ENCODE measurements around the gene GPSM1.

The GPSM1 gene

DNA sequence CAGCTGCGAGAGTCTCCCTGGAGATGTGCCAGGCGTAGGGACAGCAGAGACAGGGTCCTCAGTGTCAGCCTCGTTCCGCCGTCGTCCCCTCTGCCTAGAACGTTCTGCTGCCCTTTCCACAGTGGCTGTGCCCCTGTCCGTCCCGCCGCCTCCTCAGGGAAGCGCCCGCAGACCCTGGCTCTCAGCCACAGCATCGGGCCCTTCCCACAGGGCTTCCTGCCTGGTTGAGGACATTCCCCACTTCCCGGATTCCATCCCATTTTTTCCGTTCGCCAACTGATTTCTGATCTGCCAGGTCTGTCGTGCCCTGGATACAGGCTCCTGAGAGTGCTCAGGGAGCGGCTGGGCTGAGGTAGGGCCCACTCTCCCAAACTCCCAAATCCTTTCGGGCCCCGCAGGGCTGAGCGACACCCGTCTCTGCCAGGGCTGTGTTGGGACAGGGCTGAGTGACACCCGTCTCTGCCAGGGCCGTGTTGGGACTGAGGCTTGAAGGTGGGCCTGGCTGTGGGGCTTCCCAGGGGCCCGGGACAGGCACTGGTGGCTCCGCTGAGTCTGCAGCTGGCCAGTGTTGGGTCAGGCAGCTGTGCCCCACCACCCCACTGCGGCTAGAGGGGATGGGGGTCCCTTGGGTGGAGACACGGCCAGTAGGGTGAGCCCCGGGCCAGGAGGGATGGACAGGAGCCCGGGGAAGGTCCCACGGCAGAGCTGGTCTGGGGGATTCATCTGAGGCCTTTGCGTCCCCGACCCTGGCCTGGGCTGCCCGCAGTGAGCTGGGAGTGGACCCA is 20.3 kb downstream of the GPSM1 start:
- no peak for DNase-seq

DNA sequence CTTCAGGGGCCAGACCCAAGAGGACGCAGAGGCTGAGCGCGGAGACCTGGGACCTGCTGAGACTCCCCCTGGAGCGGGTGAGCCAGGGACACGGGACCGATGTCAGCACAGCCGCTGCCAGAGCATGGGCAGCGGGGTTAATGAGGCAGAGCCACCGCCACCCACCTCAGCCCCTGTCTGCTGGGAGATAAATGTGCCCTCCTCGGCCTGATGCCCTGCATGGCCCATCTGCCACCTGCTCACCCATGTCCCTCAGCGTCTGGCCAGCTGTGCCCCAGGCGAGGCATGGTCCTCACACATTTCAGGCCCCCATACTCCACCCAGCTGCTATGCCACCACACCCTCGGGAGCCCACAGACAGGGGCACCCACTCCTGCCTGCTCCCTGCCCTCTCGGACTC is 21.4 kb downstream of the GPSM1 start:
- DNase-seq = no peak

DNA sequence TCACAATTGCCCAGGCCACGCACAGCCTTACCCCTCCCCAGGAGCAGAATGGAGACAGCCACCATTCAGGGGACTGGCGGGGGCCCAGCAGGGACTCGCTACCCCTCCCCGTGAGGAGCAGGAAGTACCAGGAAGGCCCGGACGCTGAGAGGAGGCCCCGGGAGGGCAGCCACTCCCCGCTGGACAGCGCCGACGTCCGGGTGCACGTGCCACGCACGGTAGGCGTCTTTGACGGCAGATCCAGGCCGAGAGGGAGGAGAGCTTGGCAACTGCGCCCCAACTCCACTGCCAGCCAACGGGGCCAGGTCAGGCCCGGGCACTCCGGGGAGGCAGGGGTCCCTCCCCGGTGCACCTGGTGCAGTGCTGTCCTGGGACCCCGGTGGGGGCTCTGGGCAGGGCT is 22.2 kb downstream of the GPSM1 start:
- DNase-seq = no peak

DNA sequence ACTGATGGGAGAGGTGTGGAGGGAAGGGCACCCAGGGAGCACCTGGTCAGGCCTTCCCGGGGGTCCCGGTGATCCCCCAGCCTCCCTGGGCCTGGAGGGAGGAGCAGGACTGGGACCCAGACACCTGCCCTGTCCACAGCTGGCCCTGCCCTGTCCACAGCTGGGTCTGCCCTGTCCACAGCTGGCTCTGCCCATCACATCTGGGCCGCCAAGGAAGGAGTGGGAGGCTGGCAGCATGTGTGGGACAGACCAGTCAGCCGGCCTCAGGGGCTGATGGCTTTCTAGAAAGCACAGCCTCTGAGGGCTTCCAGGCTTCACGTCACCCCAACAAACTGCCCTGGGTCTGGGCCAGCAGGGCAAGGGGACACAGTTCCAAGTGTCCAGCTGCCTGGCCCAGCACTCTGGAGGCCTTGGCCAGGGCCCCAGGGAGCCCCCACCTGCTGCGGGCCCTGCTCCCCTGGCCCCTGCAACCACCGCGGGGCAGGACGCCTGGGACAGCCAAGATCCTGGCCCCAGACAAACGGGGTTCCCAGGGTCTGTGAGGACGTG is 24.0 kb downstream of the GPSM1 start:
- DNase-seq = no peak

DNA sequence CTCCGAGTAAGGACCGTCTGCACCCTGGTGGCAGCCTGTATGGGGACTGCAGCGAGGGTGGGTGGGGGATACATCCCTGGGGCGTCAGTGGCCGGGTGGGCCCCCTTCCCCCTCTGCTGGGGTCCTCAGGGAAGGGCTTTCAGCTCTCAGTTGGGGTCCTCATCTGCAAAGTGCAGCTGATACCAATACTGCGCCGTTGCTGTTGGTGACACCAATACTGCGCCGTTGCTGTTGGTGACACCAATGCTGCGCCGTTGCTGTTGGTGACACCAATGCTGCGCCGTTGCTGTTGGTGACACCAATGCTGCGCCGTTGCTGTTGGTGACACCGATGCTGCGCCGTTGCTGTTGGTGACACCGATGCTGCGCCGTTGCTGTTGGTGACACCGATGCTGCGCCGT is 24.5 kb downstream of the GPSM1 start:
- DNase-seq = peak; percentile 22

DNA sequence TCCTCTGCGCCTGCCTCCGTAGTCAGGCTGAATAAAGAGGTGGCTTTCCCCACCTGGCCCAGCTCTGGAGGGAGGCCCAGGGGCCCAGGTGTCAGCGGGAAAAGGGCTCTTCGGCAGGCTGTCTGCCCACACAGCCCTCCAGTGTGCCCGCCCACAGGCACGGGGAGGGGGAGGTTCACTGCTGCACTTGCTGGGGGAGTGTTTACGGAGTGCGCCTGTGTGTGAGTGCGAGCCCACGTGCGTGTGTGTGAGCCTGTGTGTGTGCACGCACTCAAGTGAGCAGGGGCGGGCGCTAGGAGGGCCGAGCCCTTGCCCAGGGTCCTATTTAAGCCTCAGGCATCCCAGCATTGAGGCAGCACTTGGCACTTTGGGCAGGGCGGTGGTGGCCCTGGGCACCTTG is 25.3 kb downstream of the GPSM1 start:
- no peak for DNase-seq

DNA sequence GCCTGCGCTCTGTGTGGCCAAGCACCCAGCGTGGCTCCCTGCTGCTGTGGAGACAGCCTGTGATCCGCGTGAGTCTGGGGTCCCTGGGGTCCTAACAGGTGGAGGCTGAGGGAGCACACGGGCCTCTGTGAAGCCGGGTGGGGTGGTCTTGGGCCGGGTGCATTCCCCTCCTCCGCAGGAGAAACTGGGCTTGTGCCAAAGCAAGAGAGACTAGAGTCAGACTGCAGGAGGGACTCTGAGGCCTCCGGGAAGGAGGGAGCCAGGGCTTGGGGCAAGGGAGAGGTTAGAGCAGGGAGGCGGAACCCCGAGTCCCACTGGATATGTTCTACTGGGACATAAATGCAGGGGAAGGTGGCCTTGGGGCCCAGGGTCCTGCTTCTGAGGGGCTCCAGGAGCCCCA is 25.7 kb downstream of the GPSM1 start:
- DNase-seq = no peak

DNA sequence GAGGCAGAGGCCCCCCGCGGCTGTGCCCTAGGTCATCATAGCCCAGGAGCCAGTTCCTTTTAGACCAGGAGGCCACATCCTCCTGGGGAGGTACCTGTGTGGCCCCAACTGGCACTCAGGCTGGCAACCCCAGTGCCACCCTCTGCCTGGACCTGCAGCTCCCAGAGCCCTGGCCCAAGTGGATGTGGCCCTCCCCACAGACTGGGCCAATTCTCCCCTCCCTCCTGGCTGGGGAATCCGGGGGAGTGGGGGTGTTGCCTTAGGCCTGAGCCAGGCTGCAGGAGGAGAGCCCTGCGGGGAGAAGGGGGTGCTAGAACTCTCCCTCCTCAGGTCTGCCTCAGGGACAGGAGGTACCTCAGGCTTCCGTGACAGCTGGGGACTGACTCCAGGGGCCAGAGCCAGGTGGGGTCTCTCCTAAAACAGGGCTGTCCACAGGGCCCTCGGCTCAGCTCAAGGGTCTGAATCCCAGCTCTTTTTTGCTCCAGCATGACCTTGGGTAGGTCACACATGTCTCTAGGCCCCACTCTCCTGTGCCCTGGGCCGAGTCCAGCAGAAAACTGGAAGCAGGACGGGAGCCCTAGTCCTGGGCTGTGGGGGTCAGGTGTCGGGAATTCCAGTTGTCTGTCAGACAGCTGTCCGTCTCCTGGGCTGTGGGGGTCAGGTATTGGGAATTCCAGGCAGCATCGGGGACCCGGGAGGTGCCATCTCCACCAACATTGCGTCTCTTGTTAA is 26.6 kb downstream of the GPSM1 start:
- no peak for DNase-seq

DNA sequence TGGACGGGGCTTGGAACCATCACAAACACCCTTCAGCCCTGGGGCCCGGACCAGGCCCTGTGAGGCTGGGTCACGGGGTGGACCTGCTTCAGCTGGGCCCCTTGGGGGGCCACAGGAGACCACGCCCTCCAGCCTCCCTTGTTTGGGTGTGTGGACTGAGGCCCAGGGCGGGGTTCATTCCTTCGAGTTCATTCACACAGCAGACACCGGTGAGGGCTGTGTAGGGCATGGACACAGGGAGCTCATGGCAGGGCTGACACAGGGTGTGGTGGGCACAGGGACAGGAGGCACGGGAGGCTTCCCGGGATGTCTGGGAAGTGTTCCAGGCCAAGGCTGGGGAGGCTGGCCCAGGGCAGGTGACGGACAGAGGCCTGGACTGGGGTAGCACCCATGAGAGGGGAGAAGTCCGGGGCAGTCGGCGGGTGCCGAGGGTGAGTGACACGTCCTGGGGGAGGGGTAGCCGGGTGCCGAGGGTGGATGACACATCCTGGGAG is 27.3 kb downstream of the GPSM1 start:
- DNase-seq = no peak

DNA sequence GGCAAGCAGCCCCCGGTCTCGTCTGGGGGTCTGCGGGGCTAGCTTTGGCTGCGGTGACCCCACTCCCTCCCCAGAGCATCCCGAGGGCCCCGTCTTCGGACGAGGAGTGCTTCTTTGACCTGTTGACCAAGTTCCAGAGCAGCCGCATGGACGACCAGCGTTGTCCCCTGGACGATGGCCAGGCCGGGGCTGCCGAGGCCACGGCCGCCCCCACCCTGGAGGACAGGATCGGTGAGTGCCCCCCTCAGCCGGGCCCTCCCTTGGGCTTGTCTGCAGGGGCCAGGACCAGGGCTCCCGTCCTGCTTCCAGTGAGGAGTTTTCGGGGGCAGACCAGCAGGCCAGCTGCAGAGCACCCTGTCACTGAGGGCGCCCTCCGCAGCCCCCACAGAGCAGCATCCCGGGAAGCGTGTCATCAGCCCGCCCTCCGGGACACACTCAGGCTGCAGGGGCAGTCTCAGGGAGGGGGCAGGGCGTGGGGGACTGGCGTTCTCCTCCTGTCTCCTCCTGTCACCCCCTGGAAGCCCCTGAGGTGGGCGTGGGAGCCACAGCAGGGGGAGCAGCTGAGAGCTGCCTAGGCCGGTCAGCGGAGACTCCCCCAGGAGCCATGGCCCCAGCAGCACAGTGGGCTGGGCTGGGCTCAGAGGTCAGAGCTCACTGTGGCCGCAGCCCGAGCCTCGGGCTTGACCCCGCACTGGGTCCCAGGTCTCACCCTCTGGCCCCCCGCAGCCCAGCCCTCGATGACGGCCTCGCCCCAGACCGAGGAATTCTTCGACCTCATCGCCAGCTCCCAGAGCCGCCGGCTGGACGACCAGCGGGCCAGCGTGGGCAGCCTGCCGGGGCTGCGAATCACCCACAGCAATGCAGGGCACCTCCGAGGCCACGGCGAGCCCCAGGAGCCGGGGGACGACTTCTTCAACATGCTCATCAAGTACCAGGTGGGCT is 28.5 kb downstream of the GPSM1 start:
- DNase-seq = no peak

DNA sequence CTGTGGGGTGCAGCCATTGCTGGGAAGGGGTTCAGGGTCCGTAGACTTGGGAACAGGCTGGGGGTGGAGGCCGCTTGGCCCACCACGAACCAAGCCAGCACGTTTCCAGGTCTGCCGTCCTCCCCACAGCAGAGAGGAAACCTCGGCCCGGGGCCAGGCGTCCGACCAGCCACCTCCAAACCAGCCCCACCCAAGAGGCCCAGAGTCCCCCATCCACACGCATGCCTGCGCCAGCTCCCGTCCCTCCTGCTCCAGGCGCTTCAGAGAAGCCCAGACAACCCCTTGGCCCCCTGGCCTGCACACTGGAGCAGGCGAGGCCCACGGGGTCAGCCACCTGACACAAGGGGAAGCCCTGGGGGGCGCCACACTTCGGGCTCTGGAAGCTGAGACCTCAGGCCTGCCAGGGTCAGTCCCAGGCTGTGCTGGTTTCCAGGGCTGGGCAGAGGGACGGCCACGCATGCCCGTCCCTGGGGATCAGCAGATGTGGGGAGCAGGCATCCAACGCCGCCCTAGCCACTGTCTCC is 29.9 kb downstream of the GPSM1 start:
- DNase-seq = no peak

DNA sequence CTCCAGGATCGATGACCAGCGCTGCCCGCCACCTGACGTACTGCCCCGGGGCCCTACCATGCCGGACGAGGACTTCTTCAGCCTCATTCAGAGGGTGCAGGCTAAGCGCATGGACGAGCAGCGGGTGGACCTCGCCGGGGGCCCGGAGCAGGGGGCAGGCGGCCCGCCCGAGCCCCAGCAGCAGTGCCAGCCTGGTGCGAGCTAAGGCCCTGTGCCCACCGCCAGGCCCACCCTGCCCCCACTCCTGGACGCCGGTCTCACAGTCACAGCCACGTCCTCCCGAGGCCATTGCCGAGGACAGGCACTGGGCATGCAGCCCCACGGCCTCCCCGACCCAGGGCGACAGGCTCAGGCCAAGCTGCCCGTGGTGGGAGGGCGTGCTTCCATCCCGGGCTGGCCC is 30.7 kb downstream of the GPSM1 start:
- no peak for DNase-seq

DNA sequence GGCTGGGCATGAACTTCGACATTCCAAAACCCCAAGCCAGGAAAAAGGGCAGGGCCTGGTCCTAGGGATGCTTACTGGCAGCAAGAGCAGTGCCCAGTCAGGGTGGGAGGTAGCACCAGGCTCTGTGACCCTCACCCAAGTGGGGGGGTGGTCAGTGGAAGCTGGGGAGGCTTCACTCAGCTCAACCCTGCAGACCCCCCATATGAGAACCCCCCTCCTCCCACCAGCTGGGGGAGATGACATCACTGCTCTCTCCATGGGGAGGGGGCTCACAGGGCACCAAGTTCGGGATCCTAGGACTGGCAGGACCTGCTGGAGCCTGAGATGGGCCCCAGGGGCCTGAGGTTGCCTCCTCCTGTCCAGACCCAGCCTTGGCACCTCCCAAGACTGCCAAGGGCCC is 31.5 kb downstream of the GPSM1 start:
- DNase-seq = no peak

DNA sequence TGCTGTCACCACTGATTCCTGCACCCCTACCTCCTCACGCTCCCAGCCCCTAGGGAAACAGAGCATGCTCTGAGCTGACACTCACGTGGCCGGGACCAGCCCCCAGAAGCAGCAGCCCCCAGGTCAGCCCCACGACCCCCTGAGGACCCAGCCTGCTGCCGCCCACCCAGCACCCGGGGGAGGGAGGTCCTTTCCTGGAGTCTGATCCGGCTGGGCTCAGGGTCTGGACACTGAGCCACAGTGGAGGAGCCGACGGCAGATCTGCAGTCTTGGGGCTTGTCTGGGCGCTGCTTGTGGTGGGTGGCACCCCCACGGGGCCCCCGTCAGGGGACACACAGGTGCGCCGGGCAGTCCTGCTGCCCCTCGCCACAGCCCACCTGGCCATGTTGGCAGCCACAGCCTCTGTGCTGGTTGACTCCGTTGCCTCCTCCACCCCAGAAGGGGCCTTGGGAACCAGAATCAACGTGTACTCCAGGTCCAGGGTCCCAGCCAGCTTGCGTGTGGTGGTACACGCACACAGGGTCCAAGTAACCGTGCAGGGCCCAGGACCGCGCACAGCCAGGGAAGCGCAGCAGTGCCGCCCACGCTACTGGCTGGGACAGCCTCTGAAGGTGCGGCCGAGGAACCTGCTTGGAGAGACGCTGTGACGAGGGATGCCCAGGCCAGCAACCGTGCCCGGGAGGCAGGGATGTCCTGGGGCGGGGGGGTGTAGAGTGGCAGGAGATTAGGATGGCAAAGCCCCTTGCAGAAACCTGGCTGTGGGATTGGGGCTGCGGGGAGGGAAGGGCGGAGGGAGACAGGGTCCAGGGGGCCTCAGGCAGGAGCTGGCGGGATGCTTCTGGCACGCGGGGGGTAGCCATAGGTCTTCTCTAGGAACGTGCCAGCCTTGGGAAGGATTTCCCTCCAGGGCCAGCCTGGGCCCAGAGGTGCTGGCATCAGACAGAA is 32.7 kb downstream of the GPSM1 start:
- DNase-seq = no peak

DNA sequence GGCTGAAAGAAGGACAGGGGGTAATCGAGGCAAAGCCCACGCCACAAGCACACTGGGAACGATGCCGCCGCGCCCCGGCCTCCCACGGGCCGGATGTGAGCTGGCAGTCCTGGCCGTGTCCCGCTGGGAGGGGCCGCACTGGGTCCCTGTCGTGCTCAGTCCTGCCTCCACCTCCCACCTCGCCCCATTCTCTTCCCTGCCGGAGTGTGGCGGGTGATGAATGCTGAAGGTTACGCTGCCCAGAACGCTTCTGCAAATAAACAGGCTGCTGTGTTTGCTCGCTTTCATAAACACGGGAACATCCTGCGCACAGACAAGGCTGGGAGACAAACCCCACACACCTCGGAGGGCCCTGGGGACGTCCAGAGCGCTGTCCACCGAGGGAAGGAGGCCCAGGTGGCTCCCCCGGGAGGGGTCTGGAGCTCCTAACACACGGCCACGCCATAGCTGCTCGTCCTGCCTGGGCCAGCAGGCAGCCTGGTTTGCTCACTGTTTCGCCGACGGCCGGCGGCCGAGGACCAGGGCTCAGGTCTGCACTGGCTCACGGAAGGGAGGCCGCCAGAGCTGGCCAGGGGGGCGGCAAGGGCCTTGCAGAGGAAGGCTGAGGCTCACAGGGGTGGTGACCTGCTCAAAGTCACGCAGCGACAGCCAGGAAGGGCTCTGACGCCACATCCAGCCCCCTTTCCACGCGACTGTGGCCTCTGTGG is 33.9 kb downstream of the GPSM1 start:
- DNase-seq = no peak

DNA sequence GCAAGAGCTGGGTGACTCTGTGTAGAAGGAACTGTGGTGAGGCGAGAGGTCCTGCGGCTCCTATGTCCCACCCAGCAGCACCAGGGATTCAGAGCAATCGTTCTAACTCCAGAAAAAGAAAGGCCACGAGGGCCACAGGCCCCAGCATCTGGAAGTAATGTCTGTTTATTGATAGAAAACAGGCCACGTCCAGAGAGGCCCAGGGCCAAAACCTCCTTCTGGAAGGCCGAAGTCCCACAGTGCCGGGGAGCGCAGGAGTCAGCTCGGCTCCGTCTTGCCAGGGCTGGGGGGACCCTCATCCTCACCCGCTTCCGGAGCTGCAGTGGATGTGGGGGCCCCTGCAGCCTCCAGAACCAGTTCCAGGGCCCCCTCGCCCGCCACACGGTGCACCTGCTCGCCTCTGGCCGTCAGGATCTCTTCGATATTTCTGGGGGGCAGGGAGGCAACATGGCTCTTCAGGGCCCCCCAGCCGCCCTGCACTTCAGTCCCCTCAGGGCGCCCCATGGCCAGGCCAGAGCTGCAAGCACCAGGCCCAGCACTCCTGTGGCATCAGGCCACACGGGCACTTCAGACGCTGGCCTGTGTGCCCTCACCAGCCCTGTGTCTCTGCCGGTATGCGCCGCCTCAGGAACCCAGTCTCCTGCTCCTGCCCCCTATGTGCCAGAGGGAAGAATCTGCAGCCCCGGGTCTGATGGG is 34.6 kb downstream of the GPSM1 start:
- DNase-seq = no peak

DNA sequence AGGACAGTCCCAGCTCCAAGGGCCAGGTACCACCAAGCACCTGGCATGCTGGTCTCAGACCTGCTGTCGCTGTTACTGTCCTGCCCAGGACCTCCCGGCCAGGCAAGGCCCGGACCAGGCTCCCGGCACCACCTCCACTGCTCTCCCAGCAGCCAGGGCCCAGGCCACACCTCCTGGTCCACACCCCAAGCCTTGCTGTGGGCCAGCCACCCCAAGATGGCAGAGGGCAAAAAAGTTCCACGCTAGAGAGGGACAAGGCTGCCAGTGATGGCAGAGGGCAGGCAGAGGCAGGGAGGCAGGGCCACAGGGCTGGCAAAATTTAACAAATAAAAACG is 35.1 kb downstream of the GPSM1 start:
- DNase-seq = no peak

DNA sequence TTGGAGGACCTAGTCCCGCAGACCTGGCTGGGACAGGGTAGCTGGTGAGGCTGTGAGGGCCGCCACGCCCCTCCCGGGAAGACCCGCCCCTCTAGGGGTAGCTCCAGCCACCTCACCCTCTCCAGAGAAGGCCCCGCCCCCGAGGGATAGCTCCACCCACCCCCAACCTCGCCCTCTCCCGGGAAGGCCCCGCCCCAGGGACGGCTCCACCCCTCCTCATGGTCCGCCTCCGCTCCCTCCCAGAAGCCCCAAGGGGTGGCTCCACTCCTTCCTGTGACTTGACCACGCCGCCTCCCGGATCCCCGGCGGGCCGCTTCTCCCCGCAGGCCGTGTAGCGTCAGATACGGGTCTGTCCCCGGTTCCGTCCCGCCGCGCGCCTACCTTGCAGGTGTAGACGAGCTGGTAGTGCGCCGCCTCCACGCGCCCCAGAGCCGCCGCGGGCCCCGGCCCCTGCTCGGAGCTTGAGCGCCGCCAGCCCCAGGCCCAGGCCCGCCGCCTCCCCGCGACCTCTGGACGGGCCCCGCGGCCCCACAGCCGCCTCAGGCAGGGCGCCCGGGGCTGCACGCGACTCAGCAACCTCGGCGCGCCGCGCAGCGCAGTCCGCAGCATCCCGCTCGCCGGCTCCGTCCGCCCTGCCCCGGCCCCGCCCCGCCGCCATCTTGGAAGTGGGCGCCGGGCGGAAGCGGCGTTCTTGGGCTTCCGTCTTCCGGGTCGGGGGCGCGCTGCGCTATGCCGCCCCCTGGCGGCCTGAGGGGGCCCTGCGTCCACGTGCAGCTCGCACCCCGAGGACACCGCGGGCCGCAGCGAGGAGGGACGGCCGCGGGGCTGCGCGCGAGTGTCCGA is 36.0 kb downstream of the GPSM1 start, which contains the start of gene DNLZ:
Gene DNLZ, minus strand, starts transcription at position 639 of the 843 bp plus-strand sequence. Its CDS starts 30 bp downstream, at position 609.
- DNase-seq = peak; percentile 42

Measured in NCI-H2081 treated with DMSO at 0.1 percent for 48 hours (cell line).